ENCODE results near the gene TSBP1.
"Not testable (repeated sequence)": the region's sequence is repeated elsewhere in the genome, so short reads cannot be mapped to it uniquely, and the experiment has no call there.

The TSBP1 gene

DNA sequence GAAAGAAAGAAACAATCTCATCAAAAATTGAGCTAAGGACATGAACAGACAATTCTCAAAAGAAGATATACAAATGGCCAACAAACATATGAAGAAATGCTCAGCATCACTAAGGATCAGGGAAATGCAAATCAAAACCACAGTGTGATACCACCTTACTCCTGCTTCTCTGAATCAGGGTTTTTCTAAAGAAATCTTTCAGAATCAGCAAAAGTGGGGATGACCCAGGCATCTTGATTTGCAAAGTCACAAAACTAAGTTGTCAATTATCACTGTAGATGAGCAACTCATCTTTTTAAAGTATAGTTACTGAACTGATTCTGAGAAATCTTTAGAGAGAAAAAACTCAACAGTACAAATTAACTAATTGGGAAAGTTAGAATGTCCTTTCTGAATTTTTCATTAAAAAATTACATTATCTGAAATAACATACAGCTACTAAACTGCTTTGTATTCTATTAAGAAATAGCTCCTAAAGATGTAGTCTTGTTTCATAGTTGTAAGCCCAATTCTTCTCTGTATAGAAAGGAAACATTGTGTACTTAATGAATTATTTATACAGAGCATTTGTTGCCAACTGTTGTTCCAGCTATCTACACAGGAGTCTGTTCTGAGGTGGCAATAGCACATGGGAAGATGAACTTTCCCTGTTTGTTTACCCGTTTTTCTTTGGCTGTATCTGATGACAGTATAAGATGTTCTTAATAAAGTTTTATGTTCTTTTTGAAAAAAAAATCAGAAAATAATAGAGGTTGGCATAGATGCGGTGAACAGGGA is 97.7 kb downstream of the TSBP1 start:
- DNase-seq = not testable (repeated sequence)

DNA sequence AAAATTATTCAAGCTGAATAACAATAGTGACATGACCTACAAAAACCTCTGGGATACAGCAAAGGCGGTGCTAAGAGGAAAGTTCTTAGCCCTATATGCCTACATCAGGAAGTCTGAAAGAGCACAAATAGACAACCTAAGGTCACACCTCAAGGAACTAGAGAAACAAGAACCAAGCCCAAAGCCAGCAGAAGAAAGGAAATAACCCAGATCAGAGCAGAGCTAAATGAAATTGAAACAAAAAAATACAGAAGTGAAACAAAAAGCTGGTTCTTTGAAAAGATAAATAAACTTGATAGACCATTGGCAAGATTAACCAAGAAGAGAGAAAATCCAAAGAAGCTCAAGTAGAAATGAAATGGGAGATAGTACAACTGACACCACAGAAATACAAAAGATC is 100.3 kb downstream of the TSBP1 start:
- no peak for DNase-seq

DNA sequence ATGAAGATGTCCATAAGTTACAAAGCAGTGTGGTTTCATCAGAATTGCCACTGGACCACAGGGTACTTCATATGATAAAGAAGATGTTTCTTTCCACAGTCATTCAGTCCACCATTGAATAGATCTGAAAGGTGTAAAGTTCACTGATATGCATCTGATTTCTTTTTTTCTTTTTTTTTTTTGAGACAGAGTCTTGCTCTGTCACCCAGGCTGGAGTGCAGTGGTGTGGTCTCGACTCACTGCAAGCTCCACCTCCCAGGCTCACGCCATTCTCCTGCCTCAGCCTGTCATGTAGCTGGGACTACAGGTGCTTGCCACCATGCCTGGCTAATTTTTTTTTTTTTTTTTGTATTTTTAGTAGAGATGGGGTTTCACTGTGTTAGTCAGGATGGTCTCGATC is 103.2 kb downstream of the TSBP1 start:
- DNase-seq = not testable (repeated sequence)

DNA sequence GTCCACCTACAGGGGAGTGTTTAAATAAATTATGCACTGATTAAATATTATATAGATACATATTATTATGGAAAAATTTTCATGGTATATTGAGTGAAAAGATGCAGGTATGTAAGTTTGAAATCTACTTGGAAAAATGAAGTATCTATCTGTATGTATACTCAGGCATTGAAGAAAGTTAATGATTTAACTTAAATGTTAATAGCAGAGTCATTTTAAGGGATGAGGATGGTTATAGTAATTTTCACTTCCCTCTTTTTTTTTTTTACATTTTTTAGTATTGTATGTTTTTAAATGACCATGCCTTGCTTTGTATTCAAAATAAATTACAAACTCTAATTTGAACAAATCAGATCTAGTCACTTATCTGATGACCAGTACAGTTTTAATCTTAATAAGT is 104.7 kb downstream of the TSBP1 start:
- DNase-seq = no peak

DNA sequence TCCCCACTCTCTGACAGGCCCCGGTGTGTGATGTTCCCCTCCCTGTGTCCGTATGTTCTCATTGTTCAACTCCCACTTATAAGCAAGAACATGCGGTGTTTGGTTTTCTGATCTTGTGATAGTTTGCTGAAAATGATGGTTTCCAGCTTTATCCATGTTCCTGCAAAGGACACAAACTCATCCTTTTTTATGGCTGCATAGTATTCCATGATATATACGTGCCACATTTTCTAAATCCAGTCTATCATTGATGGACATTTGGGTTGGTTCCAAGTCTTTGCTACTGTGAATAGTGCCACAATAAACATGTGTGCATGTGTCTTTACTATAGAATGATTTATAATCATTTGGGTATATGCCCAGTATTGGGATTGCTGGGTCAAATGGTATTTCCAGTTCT is 114.4 kb downstream of the TSBP1 start:
- DNase-seq = not testable (repeated sequence)

DNA sequence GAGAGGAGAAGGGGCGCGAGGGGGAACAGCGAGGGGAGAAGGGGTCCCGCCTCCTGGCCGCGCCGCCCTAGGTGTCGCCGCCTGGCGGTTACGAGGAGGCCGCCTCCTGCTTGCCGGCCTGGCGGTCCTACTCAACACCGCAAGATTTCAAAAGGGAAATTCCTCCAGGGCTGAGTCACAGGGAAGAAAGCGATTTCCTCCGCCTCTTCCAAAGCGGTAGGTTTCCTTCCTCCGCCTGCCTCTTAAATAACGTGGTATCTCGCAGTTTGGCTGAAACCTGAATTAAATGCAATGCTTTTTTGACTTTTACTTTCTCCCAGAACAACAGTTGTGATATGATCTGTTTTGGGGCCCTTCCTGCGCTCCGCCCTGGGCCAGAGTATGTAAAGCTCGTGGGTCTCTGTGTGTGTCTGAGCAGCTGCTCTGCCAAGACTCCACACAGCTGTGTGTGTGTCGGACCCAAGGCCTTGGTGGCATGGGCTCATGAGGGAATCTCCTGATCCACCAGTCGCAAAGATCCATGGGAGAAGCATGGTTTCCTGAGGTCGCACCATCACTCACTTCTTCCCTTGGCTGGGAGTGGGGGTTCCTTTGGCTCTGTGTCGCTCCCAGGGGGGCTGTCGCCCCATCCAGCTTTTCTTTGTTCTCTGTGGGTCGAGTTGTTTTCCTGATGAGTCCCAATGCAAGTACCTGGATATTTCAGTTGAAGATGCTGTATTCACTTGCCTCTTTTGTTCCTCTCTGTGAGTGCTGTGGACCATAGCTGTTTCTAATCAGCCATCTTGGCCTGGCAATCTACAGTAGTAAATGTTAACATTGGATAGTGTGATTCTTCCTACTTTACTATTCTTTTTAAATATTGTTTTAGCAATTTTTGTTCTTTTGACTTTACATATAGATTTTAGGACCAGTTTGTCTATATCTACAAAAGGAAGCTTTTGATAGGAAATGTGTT is 116.2 kb downstream of the TSBP1 start:
- no peak for DNase-seq

DNA sequence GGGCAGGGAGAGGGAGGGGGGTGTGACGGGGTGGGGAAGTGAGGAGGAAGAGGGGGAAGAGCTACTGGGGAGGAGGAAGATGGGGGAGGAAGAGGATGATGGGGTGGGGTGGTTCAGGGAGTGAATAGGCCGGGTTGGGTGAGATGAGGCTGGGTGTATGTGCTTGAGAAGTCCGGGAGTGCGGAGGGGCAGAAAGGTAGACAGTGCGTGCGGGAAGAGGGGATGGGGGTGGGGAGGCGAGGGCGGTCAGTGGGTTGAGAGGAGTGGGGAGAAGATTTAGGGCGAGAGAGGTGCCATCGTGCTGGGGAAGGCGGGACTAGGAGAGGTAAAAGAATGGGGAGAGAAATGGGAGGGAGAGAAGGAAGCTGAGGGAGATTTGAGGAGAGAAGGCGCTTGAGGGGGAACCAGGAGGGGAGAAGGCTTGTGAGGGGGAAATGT is 116.9 kb downstream of the TSBP1 start:
- no peak for DNase-seq

DNA sequence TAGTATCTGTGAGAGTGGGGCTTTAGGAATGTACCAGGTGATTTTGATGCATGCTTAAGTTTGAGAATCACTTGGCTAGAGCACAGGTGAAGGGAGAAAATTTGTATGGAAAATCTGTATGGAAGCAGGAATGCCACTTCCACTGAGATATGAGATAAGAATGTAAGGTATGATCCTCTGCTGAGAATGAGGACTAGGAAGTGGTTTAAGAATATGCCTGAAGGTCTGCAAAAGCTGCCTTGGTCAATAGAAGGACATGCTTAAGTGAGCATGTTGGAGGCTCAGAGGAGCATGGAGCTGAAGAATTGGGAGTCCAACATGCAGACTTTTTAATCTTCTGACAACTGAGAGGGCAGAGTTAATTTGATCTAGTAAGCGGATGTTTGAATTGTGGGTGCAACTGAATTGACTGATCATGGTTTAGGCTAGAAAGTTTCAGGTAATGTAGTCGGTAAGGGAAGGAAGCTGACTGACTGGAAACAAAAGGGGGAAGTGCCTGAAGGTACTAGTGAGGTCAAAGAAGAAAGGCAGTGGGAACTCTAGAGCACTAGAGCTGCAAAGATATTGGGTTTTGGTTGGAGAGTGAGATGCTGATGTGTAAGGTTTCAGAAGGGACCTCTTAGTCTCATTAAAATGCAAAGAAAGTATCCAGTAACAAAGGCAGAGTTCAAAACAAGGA is 119.2 kb downstream of the TSBP1 start:
- DNase-seq = no peak

DNA sequence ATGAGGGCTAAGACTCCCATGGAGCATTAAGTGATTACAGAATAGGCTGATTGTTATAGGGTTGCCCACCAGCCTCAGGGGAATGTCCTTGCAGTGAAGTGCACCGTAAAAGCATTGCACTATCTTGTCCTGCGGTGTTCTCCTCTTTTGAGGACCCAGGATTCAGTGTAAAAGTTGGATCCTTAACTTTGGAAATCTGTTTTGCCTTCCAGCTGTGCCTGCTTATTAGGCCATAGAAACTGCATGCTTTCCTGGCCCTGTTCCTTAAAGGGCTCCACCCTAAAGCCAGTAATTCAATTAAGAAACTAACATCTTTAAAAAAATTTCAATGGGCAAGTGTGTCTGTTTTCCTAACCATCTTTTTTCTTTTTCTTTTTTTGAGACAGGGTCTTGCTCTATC is 122.4 kb downstream of the TSBP1 start:
- no peak for DNase-seq

DNA sequence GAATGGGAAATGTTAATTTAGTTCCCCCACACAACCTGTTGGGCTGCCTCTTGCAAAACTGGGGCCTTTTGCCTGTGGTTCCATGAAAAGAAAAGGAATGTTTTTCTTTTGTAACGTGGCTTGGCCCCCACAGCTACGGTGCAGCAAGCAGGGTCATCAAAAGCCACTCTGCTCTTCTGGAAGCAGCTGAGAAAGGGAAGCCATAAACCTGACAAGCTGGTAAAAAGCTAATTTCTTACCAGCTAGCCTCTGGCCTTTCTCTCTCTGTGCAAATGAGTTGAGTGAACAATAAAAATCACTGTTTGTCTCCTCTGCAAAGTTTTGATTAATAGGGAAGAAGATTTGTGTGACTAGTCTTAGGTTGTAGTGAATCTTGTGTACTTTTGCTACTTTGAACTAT is 124.3 kb downstream of the TSBP1 start:
- DNase-seq = no peak

DNA sequence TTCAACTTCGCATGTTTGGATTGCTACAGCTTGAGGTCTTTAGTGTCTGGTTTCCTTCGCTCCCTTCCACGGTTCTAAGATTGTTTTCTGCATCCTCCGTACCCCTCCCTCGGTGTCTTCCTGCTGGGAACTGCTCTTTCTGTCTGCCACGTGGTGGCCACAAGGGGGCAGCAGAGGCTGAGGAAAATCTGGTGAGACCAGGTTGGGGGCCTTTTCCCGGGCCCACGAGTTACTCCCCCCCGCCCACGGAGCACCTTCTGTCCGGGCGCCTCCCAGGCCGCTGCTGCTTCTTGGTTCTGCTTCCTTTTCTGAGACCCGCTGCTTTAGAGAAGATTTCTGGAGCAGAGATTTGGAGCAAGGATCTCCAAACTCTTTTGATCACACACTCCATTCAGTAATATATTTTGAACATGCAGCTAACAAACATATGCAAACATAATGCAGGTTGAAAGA is 126.7 kb downstream of the TSBP1 start:
- no peak for DNase-seq

DNA sequence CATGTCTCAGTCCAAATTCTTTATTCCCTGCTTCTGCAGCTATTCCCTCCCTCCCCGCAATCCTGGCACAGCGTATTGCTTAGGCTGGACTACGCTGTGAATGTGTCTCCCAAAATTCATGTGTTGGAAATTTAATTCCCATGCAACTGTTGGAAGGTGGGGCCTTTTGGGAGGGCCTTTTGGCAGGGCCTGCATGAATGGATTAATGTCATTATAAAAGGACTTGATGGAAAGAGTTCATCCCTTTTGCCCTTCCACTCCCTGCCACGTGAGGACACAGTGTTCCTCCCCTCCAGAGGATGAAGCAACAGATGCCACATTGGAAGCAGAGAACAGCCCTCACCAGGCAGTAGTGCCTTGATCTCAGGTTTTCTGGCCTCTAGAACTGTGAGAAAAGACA is 127.4 kb downstream of the TSBP1 start:
- no peak for DNase-seq

All from NCI-H1694 treated with DMSO at 0.1 percent for 48 hours (cell line).